Sciatic nerve (tissue), 2 donors: ENCODE measurements around the gene KLK8. TPM values are rescaled to one million over a fixed set of nuclear protein-coding genes. Genes with fewer than 3 reads are reported as not detected.

Source experiments
- ATAC-seq: fragments of 200-7000 bp; cut with Tn5 transposase; one replicate; pipeline ENCODE4 v1.9.1; 2020; ENCODE audit warnings: mild to moderate bottlenecking, moderate library complexity
- DNase-seq: peaks from one replicate; pipeline ENCODE4 v3.0.0-alpha.2; 2020; ENCODE audit warnings: low spot score
- intact Hi-C: fragments of 100-400 bp; cut with DNase I; formaldehyde crosslinking; loops from one replicate; pipeline ENCODE4 v1.14.2; 2022
- total RNA-seq: library from RNA; stranded (reverse); fragmentation: NEBNext Ultra II Directional; extraction: Animal tissue kit (Norgen Biotek cat#: 25700); gene quantifications from one replicate; pipeline ENCODE4 v1.2.1, GENCODE V29; 2021
- donor health status: DM: no; HTN: no; CAD: no.
- donor health status: DM: no; HTN: no; CAD: no.

Gene KLK8
- 1.8 TPM for total RNA-seq

DNA sequence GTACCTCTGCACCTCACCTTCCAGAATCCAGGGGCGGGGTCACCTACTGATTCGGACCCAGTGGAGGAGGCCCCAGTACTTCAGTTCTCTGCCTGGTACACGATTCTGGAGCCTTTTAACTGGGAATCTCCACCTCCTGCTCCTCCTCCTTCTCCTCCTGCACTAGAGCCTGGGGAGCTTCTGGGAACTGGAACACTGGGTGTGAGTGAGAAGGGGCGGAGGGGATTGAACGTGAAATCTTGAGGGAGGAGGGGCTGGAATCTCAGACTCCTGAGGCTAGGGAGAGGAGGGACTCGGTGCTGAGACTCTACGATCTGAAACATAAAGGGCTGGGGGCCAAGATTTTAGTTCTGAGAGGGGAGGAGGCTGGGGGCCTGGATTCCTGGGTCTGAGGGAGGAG, at the start of gene KLK8:
KLK8 (minus strand) TSS at position 90 of the 400 bp plus-strand sequence. CDS start 437 bp downstream, outside the sequence.
- intact Hi-C loops: no loop called here
- ATAC-seq: peak; percentile 76
- DNase-seq: no peak

- DNase-seq: no peak
- ATAC-seq: no peak
- intact Hi-C loops: no loop called here
Observed at GRCh38 chr19:51047031-51047335, 45.6 kb upstream of the KLK8 start.

GRCh38 chr19:51044327-51044726, 42.9 kb upstream of the KLK8 start:
- DNase-seq (no peak), ATAC-seq (no peak)
- intact Hi-C loops: no loop called here

- ATAC-seq (no peak), DNase-seq (no peak)
- intact Hi-C loops: no loop called here
Observed at GRCh38 chr19:51043497-51043896, 42.1 kb upstream of the KLK8 start.

DNA sequence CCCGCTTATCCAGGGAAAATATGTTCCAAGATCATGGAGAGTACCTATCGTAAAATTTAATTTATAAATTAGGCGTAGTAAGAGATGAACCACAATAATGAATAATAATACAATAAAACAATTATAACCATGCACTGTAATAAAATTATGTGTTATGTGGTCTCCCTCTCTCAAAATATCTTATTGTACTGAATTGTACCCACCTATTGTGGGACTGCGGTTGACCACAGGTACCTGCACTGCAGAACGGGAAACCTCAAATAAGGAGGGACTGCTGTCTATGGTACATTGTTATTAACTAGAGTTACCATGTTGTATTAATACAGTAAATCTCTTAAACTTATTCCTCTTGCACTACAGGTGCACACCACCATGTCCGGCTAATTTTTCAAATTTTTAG, 38.7 kb upstream of the KLK8 start:
- DNase-seq: no peak
- no peak for ATAC-seq
- intact Hi-C loops: no loop called here

DNA sequence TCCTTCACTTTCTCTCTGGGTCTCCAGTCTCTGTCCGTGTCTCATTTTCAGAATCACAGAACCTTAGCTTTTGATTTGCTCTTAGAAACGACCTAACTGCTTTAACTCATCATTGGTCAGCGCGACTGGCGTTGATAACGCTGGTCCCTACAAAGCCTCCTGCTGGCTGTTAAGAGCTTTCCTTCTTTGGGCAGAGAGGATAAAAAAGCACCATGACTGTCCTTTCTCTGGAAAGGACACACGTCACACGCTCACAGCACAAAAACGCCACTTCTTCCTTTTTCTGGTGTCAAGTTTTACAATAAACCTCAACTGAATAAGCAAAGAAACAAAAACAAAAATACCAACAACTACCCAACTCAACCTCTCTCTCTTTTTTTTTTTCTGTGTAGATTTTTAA, 35.1 kb upstream of the KLK8 start:
- DNase-seq: no peak
- intact Hi-C loops: no loop called here
- ATAC-seq: no peak

- no peak for ATAC-seq
- intact Hi-C loops: no loop called here
Observed at GRCh38 chr19:51034704-51035103, 33.3 kb upstream of the KLK8 start, which contains the start of gene KLK12. Gene KLK12, minus strand, starts transcription at chr19:51035002. Its CDS starts 381 bp downstream, at chr19:51034621.

GRCh38 chr19:51031880-51032225, 30.4 kb upstream of the KLK8 start:
- DNase-seq (no peak), ATAC-seq (no peak)
- intact Hi-C loops: no loop called here

More at GRCh38 chr19:51034704-51035103, 33.3 kb upstream of the KLK8 start, which contains the start of gene KLK12:
- DNase-seq: no peak

DNA sequence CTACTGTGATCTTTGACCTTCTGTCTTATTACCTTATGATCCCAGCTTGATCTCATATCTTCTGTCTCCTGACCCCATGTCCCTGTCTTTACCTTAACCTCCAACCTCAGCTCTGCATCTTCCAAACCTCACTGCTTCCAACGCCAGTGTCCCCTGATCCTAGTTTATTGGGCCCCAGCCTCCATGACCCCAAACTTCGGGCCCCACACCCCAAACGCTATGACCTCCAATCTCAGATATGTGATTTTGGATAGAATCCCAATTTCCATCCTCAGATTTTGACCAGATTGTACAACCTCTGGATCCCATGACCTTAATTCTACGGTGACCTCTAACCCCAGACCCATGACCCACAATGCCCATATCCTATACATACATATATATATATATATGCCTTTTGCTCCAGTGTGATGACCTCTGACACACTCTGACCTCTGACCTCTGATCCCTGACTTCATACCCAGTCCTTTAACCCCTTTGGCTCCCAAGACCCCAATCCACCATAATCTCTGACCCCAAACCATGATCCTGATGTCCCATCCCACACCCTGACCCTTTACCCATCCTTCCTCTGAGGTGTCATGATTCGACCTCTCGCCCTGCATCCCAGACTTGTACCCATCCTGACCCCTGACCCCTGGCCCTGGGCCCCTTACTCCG, 29.9 kb upstream of the KLK8 start:
- DNase-seq: no peak
- ATAC-seq: no peak
- intact Hi-C loops: no loop called here

DNA sequence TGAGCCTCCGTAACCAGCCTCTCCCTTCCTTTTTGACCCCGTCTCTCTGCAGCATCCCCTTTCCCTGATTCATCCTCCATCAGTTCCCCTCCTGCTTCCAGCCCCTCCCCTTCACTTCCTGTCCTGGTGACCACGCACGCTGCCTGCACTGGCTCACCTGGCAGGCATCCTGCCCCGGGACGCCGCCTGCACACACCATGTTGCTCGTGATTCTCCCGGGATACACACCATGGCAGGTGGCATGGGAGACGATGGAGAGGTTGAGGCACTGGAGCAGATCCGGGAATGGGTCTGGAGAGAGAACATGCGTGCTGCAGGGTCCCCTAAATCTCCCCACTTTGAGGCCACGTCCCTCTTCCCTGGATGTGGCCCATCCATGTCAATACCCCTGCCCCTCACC, 29.2 kb upstream of the KLK8 start:
- ATAC-seq: no peak
- intact Hi-C loops: no loop called here
- DNase-seq: no peak

DNA sequence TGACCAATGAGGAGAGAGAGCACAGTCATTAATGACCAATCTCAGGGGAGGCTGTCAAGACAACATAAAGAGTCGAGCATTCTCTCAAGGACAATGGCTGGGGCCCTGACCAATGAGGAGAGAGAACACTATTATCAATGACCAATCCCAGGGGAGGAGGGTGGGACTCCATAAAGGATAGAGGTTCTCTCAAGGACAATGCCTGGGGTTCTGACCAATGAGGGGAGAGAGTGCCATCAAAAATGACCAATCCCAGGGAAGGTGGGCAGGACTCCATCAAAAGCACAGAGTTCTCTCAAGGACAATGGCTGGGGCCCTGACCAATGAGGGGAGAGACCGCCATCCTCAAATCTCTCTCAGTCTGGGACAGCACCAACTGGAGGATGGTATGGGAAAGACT, 28.3 kb upstream of the KLK8 start:
- intact Hi-C loops: no loop called here
- DNase-seq (no peak), ATAC-seq (no peak)

GRCh38 chr19:51027873-51028272, 26.5 kb upstream of the KLK8 start:
- no peak for ATAC-seq
- intact Hi-C loops: no loop called here

GRCh38 chr19:51027126-51027806, 25.9 kb upstream of the KLK8 start:
- DNase-seq: no peak
- ATAC-seq: peak; percentile 13
- intact Hi-C loops: no loop called here

More at GRCh38 chr19:51027873-51028272, 26.5 kb upstream of the KLK8 start:
- DNase-seq: no peak

GRCh38 chr19:51026554-51026831, 25.1 kb upstream of the KLK8 start, which contains the start of gene KLK11:
Gene KLK11, minus strand, starts transcription at chr19:51026616. Its CDS starts 985 bp downstream, at chr19:51025631.
- no peak for DNase-seq
- intact Hi-C loops: no loop called here
- no peak for ATAC-seq

DNA sequence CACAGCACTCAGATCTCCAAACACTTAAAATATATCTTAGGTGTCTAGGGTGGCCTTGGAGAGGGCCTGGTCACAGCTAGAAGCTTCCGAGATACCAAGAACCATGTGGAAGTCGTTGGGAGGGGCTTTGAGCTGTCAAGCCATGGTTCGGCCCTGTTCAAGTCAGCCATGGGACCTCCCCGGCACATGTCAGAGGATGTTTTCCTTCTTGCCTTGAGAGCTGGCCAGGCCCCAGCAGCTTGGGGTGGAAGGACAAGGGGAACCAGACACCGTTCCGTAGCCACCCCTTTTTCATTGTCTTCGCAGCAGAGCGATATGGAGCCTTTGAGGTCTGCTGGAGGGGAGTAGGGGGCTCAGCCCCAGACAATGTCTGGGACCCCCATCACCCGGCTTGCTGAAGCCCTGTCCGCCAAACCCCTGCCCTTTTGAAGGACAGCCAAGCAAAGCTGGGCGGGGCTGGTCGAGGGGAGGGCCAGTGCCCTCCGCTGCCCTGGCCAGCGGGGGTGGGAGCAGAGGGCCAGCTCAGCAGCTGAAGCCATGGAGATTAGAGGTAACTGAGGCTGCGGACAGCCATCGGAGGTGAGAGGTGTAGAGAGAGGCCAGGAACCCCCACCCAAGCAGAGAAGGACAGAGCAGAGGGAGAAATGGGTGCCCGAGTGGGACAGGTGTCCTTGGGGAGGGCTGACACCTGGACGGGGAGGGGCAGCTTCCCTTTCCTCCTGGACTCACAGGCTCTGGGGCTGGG, 24.6 kb upstream of the KLK8 start:
- ATAC-seq (no peak), DNase-seq (no peak)
- intact Hi-C loops: no loop called here

GRCh38 chr19:51025401-51025800, 24.0 kb upstream of the KLK8 start:
- DNase-seq (no peak), ATAC-seq (no peak)
- intact Hi-C loops: no loop called here

- intact Hi-C loops: no loop called here
- DNase-seq: no peak
- no peak for ATAC-seq
Observed at GRCh38 chr19:51024924-51025323, 23.5 kb upstream of the KLK8 start.

DNA sequence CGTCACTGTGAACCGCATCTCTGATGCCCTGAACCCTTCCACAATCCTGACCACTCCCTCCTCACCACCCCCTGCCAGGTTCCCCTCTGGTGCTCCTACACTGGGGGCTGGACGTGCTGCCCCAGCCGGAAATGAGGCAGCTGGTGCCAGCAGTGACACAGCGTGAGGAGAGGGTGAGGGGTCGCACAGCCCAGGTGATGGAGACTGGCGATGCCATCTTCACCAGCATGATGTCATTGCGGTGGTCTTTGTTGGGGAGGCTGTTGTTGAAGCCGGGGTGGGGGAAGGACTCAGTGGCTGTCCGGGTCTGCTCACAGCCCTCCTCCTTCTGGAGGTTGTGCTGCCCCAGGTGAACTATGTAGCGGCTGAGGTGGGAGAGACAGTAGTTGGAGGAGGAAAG, 22.5 kb upstream of the KLK8 start:
- intact Hi-C loops: no loop called here
- ATAC-seq: no peak
- DNase-seq: no peak

GRCh38 chr19:51022526-51022925, 21.1 kb upstream of the KLK8 start:
- DNase-seq (no peak), ATAC-seq (no peak)
- intact Hi-C loops: no loop called here

DNA sequence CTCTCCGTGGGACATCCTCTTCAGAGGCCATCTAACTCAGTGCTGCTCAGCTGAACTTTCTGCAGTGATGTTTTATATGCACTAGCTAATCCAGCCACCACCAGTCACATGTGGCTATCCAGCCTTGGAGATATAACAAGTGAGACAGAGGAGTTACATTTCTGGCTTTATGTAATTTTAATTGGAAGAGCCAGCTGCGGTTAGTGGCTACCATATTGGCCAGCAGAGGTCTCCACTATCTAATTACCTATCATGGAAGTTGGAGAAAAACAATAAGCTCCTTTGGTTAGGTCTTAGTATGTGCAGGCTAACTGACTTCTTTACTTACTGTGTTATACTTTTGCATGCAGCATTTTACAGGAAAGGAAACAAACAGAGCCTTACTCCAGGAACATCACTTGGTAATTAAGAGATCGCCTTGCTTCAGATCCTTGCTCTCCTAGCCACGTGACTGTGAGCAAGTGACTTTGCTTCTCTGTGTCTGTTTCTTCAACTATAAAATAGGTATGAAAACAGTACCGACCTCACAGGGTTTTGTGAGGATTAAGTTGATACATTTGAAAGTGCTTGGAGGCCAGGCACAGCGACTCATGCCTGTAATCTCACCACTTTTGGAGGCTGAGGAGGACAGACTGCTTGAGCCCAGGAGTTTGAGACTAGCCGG, 19.7 kb upstream of the KLK8 start:
- no peak for DNase-seq
- intact Hi-C loops: loop anchor here (2.0 kb wide), 1 partner anchor 78 kb away; no protein-coding TSS in a partner anchor
- peak; percentile 15 for ATAC-seq
